Spleen (tissue), 11 donors: ENCODE results near the gene EVI5L. TPM values are rescaled to one million over a fixed set of nuclear protein-coding genes. Genes with fewer than 3 reads are reported as not detected.

Experiments
- DNase-seq: peaks from one replicate; pipeline ENCODE4 v3.0.0-alpha.2; 2020
- H3K27ac ChIP-seq, 8 donors: fragments of 200-600 bp; sonication (generic) in 7 of 8; 1 replicate in 4 of 8; 2 replicates in 4 of 8; pipeline versions ENCODE4 v1.5.0 to v1.8.0; 2016 to 2021; ENCODE audit warnings: inconsistent platforms in 4 of 8, mild to moderate bottlenecking in 4 of 8, moderate library complexity in 1 of 8
- H3K27me3 ChIP-seq, 7 donors: fragments of 200-600 bp; sonication (generic) in 6 of 7; replicated peaks in 1 of 7; 1 replicate in 4 of 7; 2 replicates in 3 of 7; pipeline versions ENCODE4 v1.5.0 to v1.8.0; 2016 to 2021; ENCODE audit warnings: inconsistent platforms in 3 of 7, mild to moderate bottlenecking in 1 of 7
- H3K36me3 ChIP-seq, 6 donors: fragments of 200-600 bp; sonication (generic) in 5 of 6; 1 replicate in 4 of 6; 2 replicates in 2 of 6; pipeline versions ENCODE4 v1.5.0 to v1.8.0; 2016 to 2021; ENCODE audit warnings: inconsistent platforms in 2 of 6
- H3K4me1 ChIP-seq, 6 donors: fragments of 200-600 bp; sonication (generic) in 5 of 6; 1 replicate in 3 of 6; 2 replicates in 3 of 6; pipeline versions ENCODE4 v1.5.0 to v1.8.0; 2016 to 2021; ENCODE audit warnings: inconsistent platforms in 3 of 6
- H3K4me3 ChIP-seq, 8 donors: fragments of 200-600 bp; sonication (generic) in 7 of 8; 1 replicate in 4 of 8; 2 replicates in 4 of 8; pipeline versions ENCODE4 v1.5.0 to v1.8.0; 2016 to 2021; ENCODE audit warnings: inconsistent platforms in 4 of 8, mild to moderate bottlenecking in 4 of 8, moderate library complexity in 2 of 8
- H3K9me3 ChIP-seq, 8 donors: fragments of 200-600 bp; sonication (generic) in 7 of 8; 1 replicate in 4 of 8; 2 replicates in 4 of 8; pipeline versions ENCODE4 v1.5.0 to v1.8.0; 2016 to 2021; ENCODE audit warnings: inconsistent platforms in 4 of 8
- POLR2A ChIP-seq, 3 donors: fragments of 450-650 bp; IDR thresholded peaks; one replicate each; pipeline ENCODE4 v1.5.1; 2017; ENCODE audit warnings: antibody characterized with exemption in 3 of 3, mild to moderate bottlenecking in 1 of 3
- POLR2AphosphoS5 ChIP-seq, 3 donors: sonication (generic); formaldehyde crosslinking; IDR thresholded peaks; one replicate each; pipeline ENCODE4 v1.5.1; 2017; ENCODE audit warnings: antibody characterized with exemption in 3 of 3
- WGBS, 5 donors: extraction: QIAGEN DNeasy Blood & Tissue Kit in 3 of 5; methylation state at CpG; one replicate each; pipeline versions ENCODE4 v1.1.5 to v1.1.7; 2013 to 2018; 5-methylcytosine and 5-hydroxymethylcytosine counted together
- intact Hi-C: fragments of 100-400 bp; cut with DNase I; formaldehyde crosslinking; loops from one replicate; pipeline ENCODE4 v1.15.0; 2023; ENCODE audit warnings: low total_unique reads
- polyA plus RNA-seq, 3 donors: library from polyadenylated mRNA; stranded (reverse); fragments of 200-250 nt; gene quantifications; one replicate each; pipeline ENCODE4 v1.2.1, GENCODE V29; 2013
- total RNA-seq, 7 donors: library from RNA; depleted of rRNA in 3 of 7; stranded (reverse); fragments of >200 nt in 3 of 7; fragmentation: NEBNext Ultra II Directional in 4 of 7; extraction: Animal tissue kit (Norgen Biotek cat#: 25700) in 4 of 7; gene quantifications; one replicate each; pipeline versions ENCODE4 v1.1.0 to v1.2.1, GENCODE V29; 2016 to 2021
- TF ChIP-seq, protein P1 (sequence below), 11 experiments: fragments of 200-600 bp in 7 of 11; fragments of 450-650 bp in 4 of 11; sonication (generic) in 4 of 11; IDR thresholded peaks in 8 of 11; conservative IDR thresholded peaks in 3 of 11; 1 replicate in 7 of 11; 2 replicates in 4 of 11; pipeline versions ENCODE4 v1.4.0 to v1.8.0; 2016 to 2021; ENCODE audit warnings: antibody characterized with exemption in 11 of 11, inconsistent platforms in 4 of 11, mild to moderate bottlenecking in 1 of 11
- donor health status: healthy with polysubstance abuse.
- donor health status: DM: no; HTN: no; CAD: no; lungs with moderate emphysema.
- donor health status: DM: no; HTN: no; CAD: no.
- donor health status: Bipolar disorder and iron deficiency.
- donor health status: healthy.
- donor health status: DM: no; HTN: no; CAD: no.
- donor health status: DM: yes; HTN: yes; CAD: no.

Gene EVI5L
- total and polyA plus RNA-seq, 10 donors = 3.7 to 22.8 (median 11.9) TPM

DNA sequence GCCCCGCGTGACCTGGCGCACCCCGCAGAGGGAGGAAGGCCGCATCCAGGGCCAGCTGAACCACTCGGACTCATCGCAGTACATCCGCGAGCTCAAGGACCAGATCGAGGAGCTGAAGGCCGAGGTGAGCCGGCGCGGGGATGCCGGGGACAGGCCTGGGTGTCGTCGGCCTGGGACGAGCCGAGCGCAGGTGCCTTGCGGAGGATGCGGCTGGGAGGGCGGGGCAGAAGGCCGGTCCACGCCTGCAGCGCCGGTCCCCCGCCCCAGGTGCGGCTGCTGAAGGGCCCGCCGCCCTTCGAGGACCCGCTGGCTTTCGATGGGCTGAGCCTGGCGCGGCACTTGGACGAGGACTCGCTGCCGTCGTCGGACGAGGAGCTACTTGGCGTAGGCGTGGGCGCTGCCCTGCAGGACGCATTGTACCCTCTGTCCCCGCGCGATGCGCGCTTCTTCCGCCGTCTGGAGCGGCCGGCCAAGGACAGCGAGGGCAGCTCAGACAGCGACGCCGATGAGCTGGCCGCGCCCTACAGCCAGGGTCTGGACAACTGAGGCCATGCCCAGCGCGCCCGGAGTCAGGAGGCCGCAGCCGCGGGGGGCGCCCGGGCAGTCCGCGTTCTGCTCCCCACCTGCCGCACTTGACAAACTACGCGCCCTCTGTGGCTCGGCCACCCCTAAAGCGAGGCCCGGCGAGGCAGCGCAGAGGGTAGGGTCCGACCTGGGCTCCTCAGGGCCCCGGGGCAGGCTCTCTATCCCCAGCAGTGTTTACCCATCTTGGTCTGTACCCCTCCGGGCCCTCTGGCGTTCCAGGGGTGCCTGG lies 33.3 kb downstream of the EVI5L start:
- H3K27ac ChIP-seq = no peak overlapping the region
- H3K9me3 ChIP-seq = no peaks in the 10 kb centered on the region
- peaks cover 0 to 42% (median 0%) of the 10 kb centered on the region in 6 donors for H3K36me3 ChIP-seq
- H3K27me3 ChIP-seq = peaks cover 2 to 100% (median 61%) of the 10 kb centered on the region in 7 donors
- TF ChIP-seq, protein P1, sequence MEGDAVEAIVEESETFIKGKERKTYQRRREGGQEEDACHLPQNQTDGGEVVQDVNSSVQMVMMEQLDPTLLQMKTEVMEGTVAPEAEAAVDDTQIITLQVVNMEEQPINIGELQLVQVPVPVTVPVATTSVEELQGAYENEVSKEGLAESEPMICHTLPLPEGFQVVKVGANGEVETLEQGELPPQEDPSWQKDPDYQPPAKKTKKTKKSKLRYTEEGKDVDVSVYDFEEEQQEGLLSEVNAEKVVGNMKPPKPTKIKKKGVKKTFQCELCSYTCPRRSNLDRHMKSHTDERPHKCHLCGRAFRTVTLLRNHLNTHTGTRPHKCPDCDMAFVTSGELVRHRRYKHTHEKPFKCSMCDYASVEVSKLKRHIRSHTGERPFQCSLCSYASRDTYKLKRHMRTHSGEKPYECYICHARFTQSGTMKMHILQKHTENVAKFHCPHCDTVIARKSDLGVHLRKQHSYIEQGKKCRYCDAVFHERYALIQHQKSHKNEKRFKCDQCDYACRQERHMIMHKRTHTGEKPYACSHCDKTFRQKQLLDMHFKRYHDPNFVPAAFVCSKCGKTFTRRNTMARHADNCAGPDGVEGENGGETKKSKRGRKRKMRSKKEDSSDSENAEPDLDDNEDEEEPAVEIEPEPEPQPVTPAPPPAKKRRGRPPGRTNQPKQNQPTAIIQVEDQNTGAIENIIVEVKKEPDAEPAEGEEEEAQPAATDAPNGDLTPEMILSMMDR (IDR thresholded peaks at IDR 0.05 in 8 of 11, conservative IDR thresholded peaks at IDR 0.05 in 3 of 11) = no peak
- TF ChIP-seq POLR2AphosphoS5 (IDR thresholded peaks at IDR 0.05) = peak in 2 of 3 donors; percentile 15 to 34
- DNase-seq = no peak
- intact Hi-C loops = no loop called here
- H3K4me3 ChIP-seq = peak overlapping the region in 4 of 8 donors; percentile 34 to 65 (median 38)
- 41 to 59% (median 56%) methylated on average over 43 to 83 of the region's 83 CpGs for WGBS, 5 donors
- peaks cover 9 to 49% (median 26%) of the 10 kb centered on the region in 6 donors for H3K4me1 ChIP-seq

- H3K36me3 ChIP-seq = peaks cover 0 to 34% (median 0%) of the 10 kb centered on the region in 6 donors
- TF ChIP-seq, protein P1 (IDR thresholded peaks at IDR 0.05 in 8 of 11, conservative IDR thresholded peaks at IDR 0.05 in 3 of 11) = no peak
- TF ChIP-seq POLR2A (IDR thresholded peaks at IDR 0.05) (no peak), POLR2AphosphoS5 (IDR thresholded peaks at IDR 0.05) (no peak)
- 55 to 76% (median 67%) methylated on average over 19 to 21 of the region's 21 CpGs for WGBS, 5 donors
- H3K9me3 ChIP-seq = no peaks in the 10 kb centered on the region
- no peak overlapping the region for H3K27ac ChIP-seq
- intact Hi-C loops = no loop called here
- H3K4me1 ChIP-seq = peaks cover 16 to 56% (median 34%) of the 10 kb centered on the region in 6 donors
- H3K4me3 ChIP-seq = no peak overlapping the region
- peaks cover 2 to 100% (median 57%) of the 10 kb centered on the region in 7 donors for H3K27me3 ChIP-seq
- DNase-seq = no peak
Observed at GRCh38 chr19:7863971-7864689, 34.1 kb downstream of the EVI5L start.

DNA sequence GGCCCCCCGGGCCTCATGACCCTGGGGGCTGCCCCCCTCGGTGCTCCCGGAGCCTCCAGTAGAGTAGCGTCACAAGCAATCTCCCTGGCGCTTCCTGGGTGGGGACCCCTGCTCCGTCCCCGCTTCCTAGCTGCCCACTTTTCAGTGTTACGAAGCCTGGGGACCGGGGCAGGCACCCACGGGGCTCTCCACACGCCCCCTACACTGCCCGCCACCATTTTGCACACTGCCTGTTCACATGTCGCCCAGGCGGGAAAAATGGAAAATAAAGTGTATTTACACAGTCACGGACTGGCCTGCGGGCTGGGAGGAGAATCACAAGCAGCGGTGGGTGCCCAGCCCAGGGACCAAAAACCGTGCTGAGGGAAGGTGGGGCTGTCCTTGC lies 34.7 kb downstream of the EVI5L start:
- intact Hi-C loops = no loop called here
- peaks cover 0 to 29% (median 0%) of the 10 kb centered on the region in 6 donors for H3K36me3 ChIP-seq
- H3K4me1 ChIP-seq = peaks cover 16 to 62% (median 40%) of the 10 kb centered on the region in 6 donors
- H3K27ac ChIP-seq = no peak overlapping the region
- peaks cover 2 to 99% (median 52%) of the 10 kb centered on the region in 7 donors for H3K27me3 ChIP-seq
- H3K4me3 ChIP-seq = no peak overlapping the region
- DNase-seq = no peak
- TF ChIP-seq, protein P1 (IDR thresholded peaks at IDR 0.05 in 8 of 11, conservative IDR thresholded peaks at IDR 0.05 in 3 of 11) = no peak
- TF ChIP-seq POLR2A (IDR thresholded peaks at IDR 0.05) (no peak), POLR2AphosphoS5 (IDR thresholded peaks at IDR 0.05) (no peak)
- WGBS, 5 donors = 46 to 64% (median 56%) methylated on average over 18 of the region's 18 CpGs
- H3K9me3 ChIP-seq = no peaks in the 10 kb centered on the region
